Measurements from ENCODE around the gene KBTBD2. TPM values are rescaled to one million over a fixed set of nuclear protein-coding genes. Genes with fewer than 3 reads are reported as not detected.
"Not testable (repeated sequence)": the region's sequence is repeated elsewhere in the genome, so short reads cannot be mapped to it uniquely, and the experiment has no call there.

Gene KBTBD2
- total and polyA plus RNA-seq, 2 experiments from 2014 or later = 19.1 to 33.1 TPM

DNA sequence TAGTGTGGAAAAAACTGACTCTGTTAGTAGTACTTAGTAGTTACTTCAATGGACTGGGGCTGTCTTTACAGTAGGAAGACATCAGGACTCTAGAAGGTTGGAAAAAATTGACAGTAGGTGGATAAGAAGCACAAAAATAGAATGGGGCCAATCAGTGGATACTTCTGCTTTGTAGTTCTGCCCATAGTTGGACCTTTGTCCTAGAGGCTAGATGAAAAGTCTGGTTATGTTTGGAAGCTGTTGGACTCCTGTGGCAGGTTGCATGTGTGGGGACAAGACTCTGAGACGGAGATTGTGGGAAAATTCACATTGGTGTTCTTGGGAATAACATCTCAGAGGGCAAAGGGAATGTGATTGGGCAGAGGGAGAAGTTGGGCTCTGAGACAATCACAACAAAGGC lies 18.6 kb upstream of the KBTBD2 start:
- no peak overlapping the region for H3K4me2 ChIP-seq (ENCODE audit: unreplicated experiment)
- no peaks in the 10 kb centered on the region for H3K9me3 ChIP-seq (ENCODE audit: low read depth)
- H3F3A ChIP-seq (ENCODE audit: insufficient read depth) = peaks cover 28% of the 10 kb centered on the region
- H3K4me1 ChIP-seq (ENCODE audit: insufficient read depth) = no peaks in the 10 kb centered on the region
- no peak overlapping the region for H2AFZ ChIP-seq
- H3K36me3 ChIP-seq (ENCODE audit: low read depth) = peaks cover 14% of the 10 kb centered on the region; the same call in 1 of the 2 replicates
- H3K27me3 ChIP-seq (replicated peaks; ENCODE audit: insufficient read depth) = no peaks in the 10 kb centered on the region
- H3K4me3 ChIP-seq = no peak overlapping the region
- H3K9ac ChIP-seq = no peak overlapping the region
- no peak for DNase-seq
- 83 to 88% methylated on average over 1 of the region's 1 CpG for WGBS, 2 experiments (ENCODE audit: low coverage in 1 of 2, low lambda C conversion rate in 2 of 2, missing lambda C conversion rate in 2 of 2)
- no peak for TF ChIP-seq EZH2 (IDR thresholded peaks at IDR 0.05; ENCODE audit: insufficient read depth, poor library complexity, severe bottlenecking)
- no peak for TF ChIP-seq EZH2phosphoT487 (IDR thresholded peaks at IDR 0.05; ENCODE audit: insufficient read depth, low read depth)
- H3K27ac ChIP-seq = no peak overlapping the region
- H4K20me1 ChIP-seq (ENCODE audit: insufficient read depth) = no peaks in the 10 kb centered on the region
- in situ Hi-C loops (cut with MboI) = no loop called here
- no peaks in the 10 kb centered on the region for H3K79me2 ChIP-seq (ENCODE audit: insufficient read depth)
- no peaks in the 10 kb centered on the region for H3K9me2 ChIP-seq (ENCODE audit: insufficient read depth)

DNA sequence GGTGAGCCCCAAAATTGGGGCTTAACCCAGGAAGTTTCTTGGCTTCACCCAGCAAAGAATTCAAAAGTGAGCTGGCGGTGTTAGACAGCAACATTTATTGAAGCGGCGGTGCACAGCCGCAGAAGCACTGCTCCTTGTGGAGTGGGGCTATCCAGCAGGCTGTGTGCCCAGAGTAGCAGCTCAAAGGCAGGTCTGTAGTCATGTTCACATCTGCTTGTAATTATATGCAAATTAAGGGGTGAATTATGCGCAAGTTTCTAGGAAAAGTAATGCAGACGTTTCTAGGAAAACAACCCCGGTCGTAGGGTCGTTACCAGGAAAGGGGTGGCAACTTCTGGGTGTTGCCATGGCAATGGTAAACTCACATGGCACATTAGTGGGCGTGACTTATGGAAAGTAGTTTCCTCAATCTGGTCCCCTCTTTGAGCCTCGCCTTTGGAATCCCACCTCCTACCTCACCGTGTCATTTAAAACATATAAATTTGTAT lies 13.7 kb upstream of the KBTBD2 start:
- Histone ChIP-seq H4K20me1 (ENCODE audit: insufficient read depth) (no peaks in the 10 kb centered on the region), H3K4me1 (ENCODE audit: insufficient read depth) (0 out of 2 replicates have a peak, but pooled peaks cover 2% of the 10 kb centered on the region), H3K79me2 (ENCODE audit: insufficient read depth) (no peaks in the 10 kb centered on the region), H3K27me3 (replicated peaks; ENCODE audit: insufficient read depth) (no peaks in the 10 kb centered on the region), H2AFZ (peak overlapping the region; percentile 57), H3K9me2 (ENCODE audit: insufficient read depth) (no peaks in the 10 kb centered on the region), H3K27ac (no peak overlapping the region), H3K4me3 (peak overlapping the region; percentile 73), H3K4me2 (ENCODE audit: unreplicated experiment) (peak overlapping the region; percentile 97), H3K9me3 (ENCODE audit: low read depth) (no peaks in the 10 kb centered on the region), H3K36me3 (ENCODE audit: low read depth) (no peaks in the 10 kb centered on the region), H3F3A (ENCODE audit: insufficient read depth) (peaks cover 9% of the 10 kb centered on the region), H3K9ac (peak overlapping the region; percentile 66)
- in situ Hi-C loops (cut with MboI) = no loop called here
- TF ChIP-seq EZH2 (IDR thresholded peaks at IDR 0.05; ENCODE audit: insufficient read depth, poor library complexity, severe bottlenecking) (no peak), EZH2phosphoT487 (IDR thresholded peaks at IDR 0.05; ENCODE audit: insufficient read depth, low read depth) (no peak)
- 1% methylated on average over 12 of the region's 12 CpGs for WGBS, 2 experiments (ENCODE audit: low coverage in 1 of 2, low lambda C conversion rate in 2 of 2, missing lambda C conversion rate in 2 of 2)
- DNase-seq = peak; percentile 93

DNA sequence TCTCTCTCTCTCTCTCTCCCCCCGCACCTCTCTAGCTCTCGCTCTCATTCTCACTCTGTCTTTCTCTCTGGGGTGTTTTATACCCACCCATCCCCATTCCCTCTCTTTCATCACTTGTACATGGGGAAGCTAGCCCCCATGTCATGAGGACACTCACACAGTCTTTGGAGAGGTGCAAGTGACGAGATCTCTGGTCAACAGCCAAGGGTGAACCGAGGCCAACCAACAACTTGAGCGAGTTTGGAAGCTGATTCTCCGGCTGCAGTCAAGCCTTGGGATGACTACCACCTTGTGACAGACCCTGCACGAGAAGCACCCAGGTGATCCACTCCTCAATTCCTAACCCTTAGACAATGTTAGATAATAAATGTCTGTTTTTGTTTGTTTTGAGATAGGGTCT lies 10.1 kb upstream of the KBTBD2 start:
- no peak for DNase-seq
- Histone ChIP-seq H3K9ac (no peak overlapping the region), H3K9me2 (ENCODE audit: insufficient read depth) (no peaks in the 10 kb centered on the region), H3K9me3 (ENCODE audit: low read depth) (no peaks in the 10 kb centered on the region), H3K4me1 (ENCODE audit: insufficient read depth) (0 out of 2 replicates have a peak, but pooled peaks cover 2% of the 10 kb centered on the region), H3F3A (ENCODE audit: insufficient read depth) (0 out of 2 replicates have a peak, but pooled peaks cover 5% of the 10 kb centered on the region), H4K20me1 (ENCODE audit: insufficient read depth) (no peaks in the 10 kb centered on the region), H3K36me3 (ENCODE audit: low read depth) (no peaks in the 10 kb centered on the region), H2AFZ (no peak overlapping the region), H3K4me2 (ENCODE audit: unreplicated experiment) (no peak overlapping the region), H3K27me3 (replicated peaks; ENCODE audit: insufficient read depth) (no peaks in the 10 kb centered on the region), H3K27ac (no peak overlapping the region), H3K79me2 (ENCODE audit: insufficient read depth) (no peaks in the 10 kb centered on the region), H3K4me3 (no peak overlapping the region)
- in situ Hi-C loops (cut with MboI) = no loop called here
- WGBS, 2 experiments (ENCODE audit: low coverage in 1 of 2, low lambda C conversion rate in 2 of 2, missing lambda C conversion rate in 2 of 2) = 84 to 89% methylated on average over 6 to 7 of the region's 7 CpGs
- TF ChIP-seq EZH2 (IDR thresholded peaks at IDR 0.05; ENCODE audit: insufficient read depth, poor library complexity, severe bottlenecking) = no peak
- no peak for TF ChIP-seq EZH2phosphoT487 (IDR thresholded peaks at IDR 0.05; ENCODE audit: insufficient read depth, low read depth)

DNA sequence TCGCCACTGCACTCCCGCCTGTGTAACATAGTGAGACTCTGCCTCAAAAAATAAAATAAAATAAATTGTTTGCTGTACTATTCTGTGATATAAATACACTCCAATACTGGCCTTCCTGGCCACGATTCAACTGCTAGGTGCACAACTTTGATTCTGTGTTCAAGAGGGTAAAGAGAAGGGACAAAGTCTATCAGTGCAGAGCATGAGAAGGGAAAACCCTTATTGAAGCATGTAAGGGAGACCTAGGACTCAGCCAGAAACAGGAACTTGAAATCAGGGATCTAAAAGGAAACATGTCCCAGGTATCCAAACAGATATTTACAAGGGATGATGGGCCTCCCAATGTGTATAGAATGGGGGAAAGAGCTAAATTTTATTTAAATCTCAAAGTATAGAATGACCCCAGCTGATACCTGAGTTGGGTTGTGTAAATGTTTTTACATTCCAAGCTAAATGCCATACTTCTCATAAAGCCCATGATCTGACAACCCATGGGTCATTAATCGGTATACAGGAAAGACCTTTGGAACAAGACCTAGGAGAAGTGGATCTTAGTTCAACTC lies 9.0 kb upstream of the KBTBD2 start:
- TF ChIP-seq EZH2phosphoT487 (IDR thresholded peaks at IDR 0.05; ENCODE audit: insufficient read depth, low read depth) (no peak), EZH2 (IDR thresholded peaks at IDR 0.05; ENCODE audit: insufficient read depth, poor library complexity, severe bottlenecking) (no peak)
- WGBS, 2 experiments (ENCODE audit: low coverage in 1 of 2, low lambda C conversion rate in 2 of 2, missing lambda C conversion rate in 2 of 2) = 89 to 94% methylated on average over 4 of the region's 4 CpGs
- no peaks in the 10 kb centered on the region for H3K9me3 ChIP-seq (ENCODE audit: low read depth)

DNA sequence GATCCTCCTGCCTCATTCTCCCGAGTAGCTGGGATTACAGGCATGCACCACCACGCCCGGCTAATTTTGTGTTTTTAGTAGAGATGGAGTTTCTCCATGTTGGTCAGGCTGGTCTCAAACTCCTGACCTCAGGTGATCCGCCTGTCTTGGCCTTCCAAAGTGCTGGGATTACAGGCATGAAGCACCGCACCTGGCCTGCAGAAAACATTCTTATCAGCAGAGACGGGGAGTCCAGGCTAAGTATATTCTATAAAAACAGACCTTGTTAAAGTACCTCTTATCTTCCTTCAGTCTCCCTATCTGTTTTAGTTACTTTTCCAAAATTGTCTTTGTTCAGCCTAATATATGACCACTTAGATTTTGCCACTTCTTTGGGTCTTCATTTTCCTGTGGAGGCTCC lies 5.8 kb upstream of the KBTBD2 start:
- WGBS, 2 experiments (ENCODE audit: low coverage in 1 of 2, low lambda C conversion rate in 2 of 2, missing lambda C conversion rate in 2 of 2) = 82 to 83% methylated on average over 6 of the region's 6 CpGs
- H3K4me3 ChIP-seq; H3K4me2 ChIP-seq (ENCODE audit: unreplicated experiment); H3K9me3 ChIP-seq (ENCODE audit: low read depth); H3K4me1 ChIP-seq (ENCODE audit: insufficient read depth); H4K20me1 ChIP-seq (ENCODE audit: insufficient read depth); H3K27ac ChIP-seq; H2AFZ ChIP-seq; in situ Hi-C loops (cut with MboI); H3K27me3 ChIP-seq (replicated peaks; ENCODE audit: insufficient read depth); H3K79me2 ChIP-seq (ENCODE audit: insufficient read depth); H3K9ac ChIP-seq; DNase-seq; H3K36me3 ChIP-seq (ENCODE audit: low read depth); H3K9me2 ChIP-seq (ENCODE audit: insufficient read depth): not testable (repeated sequence)
- peaks cover 12% of the 10 kb centered on the region for H3F3A ChIP-seq (ENCODE audit: insufficient read depth)

More for the DNA sequence above, 9.0 kb upstream of the KBTBD2 start:
- Histone ChIP-seq H3K36me3 (ENCODE audit: low read depth) (no peaks in the 10 kb centered on the region), H3K4me3 (no peak overlapping the region), H3K4me1 (ENCODE audit: insufficient read depth) (0 out of 2 replicates have a peak, but pooled peaks cover 2% of the 10 kb centered on the region), H3K9me2 (ENCODE audit: insufficient read depth) (no peaks in the 10 kb centered on the region), H2AFZ (no peak overlapping the region), H3F3A (ENCODE audit: insufficient read depth) (no peaks in the 10 kb centered on the region), H3K79me2 (ENCODE audit: insufficient read depth) (no peaks in the 10 kb centered on the region), H3K27ac (no peak overlapping the region), H3K4me2 (ENCODE audit: unreplicated experiment) (no peak overlapping the region), H4K20me1 (ENCODE audit: insufficient read depth) (no peaks in the 10 kb centered on the region), H3K27me3 (replicated peaks; ENCODE audit: insufficient read depth) (no peaks in the 10 kb centered on the region), H3K9ac (no peak overlapping the region)
- DNase-seq = no peak
- in situ Hi-C loops (cut with MboI) = no loop called here
